ENCODE measurements around the gene ZFP92.
A peak's percentile ranks its signal among the peaks of the same experiment; 100 is the strongest.
"Not testable (repeated sequence)": the region's sequence is repeated elsewhere in the genome, so short reads cannot be mapped to it uniquely, and the experiment has no call there.

The ZFP92 gene

GRCh38 chrX:153411255-153411987 is at the start of gene ZFP92:
Gene ZFP92, plus strand, starts transcription at chrX:153411472. Its CDS starts 6,851 bp downstream, at chrX:153418323.
- no peak for DNase-seq (ENCODE audit: low spot score)

GRCh38 chrX:153361781-153362397 is 49.4 kb upstream of the ZFP92 start:
- no peak for DNase-seq (ENCODE audit: low spot score)

GRCh38 chrX:153365670-153366069 is 45.6 kb upstream of the ZFP92 start:
- DNase-seq (ENCODE audit: low spot score) = no peak

- no peak for DNase-seq (ENCODE audit: low spot score)
Observed at GRCh38 chrX:153366119-153366518, 45.2 kb upstream of the ZFP92 start.

GRCh38 chrX:153366878-153367538 is 44.3 kb upstream of the ZFP92 start:
- DNase-seq (ENCODE audit: low spot score) = no peak

GRCh38 chrX:153370293-153371055 is 40.8 kb upstream of the ZFP92 start:
- DNase-seq (ENCODE audit: low spot score) = no peak

GRCh38 chrX:153371256-153371655 is 40.0 kb upstream of the ZFP92 start:
- DNase-seq (ENCODE audit: low spot score) = no peak

GRCh38 chrX:153372949-153373348 is 38.3 kb upstream of the ZFP92 start:
- DNase-seq (ENCODE audit: low spot score) = no peak

- no peak for DNase-seq (ENCODE audit: low spot score)
Observed at GRCh38 chrX:153374426-153374825, 36.8 kb upstream of the ZFP92 start.

GRCh38 chrX:153375571-153375970 is 35.7 kb upstream of the ZFP92 start:
- DNase-seq (ENCODE audit: low spot score) = no peak

- DNase-seq (ENCODE audit: low spot score) = no peak
Observed at GRCh38 chrX:153377727-153378126, 33.5 kb upstream of the ZFP92 start.

GRCh38 chrX:153378607-153379006 is 32.7 kb upstream of the ZFP92 start:
- DNase-seq (ENCODE audit: low spot score) = no peak

- DNase-seq (ENCODE audit: low spot score) = no peak
Observed at GRCh38 chrX:153379508-153379907, 31.8 kb upstream of the ZFP92 start.

GRCh38 chrX:153379971-153380581 is 31.2 kb upstream of the ZFP92 start:
- DNase-seq (ENCODE audit: low spot score) = no peak

- no peak for DNase-seq (ENCODE audit: low spot score)
Observed at GRCh38 chrX:153380691-153381090, 30.6 kb upstream of the ZFP92 start.

- DNase-seq (ENCODE audit: low spot score) = peak; percentile 49
Observed at GRCh38 chrX:153381684-153382532, 29.4 kb upstream of the ZFP92 start.

GRCh38 chrX:153382563-153383482 is 28.4 kb upstream of the ZFP92 start:
- no peak for DNase-seq (ENCODE audit: low spot score)

GRCh38 chrX:153384390-153384789 is 26.9 kb upstream of the ZFP92 start:
- DNase-seq (ENCODE audit: low spot score) = no peak

GRCh38 chrX:153384973-153385372 is 26.3 kb upstream of the ZFP92 start:
- DNase-seq (ENCODE audit: low spot score) = not testable (repeated sequence)

- no peak for DNase-seq (ENCODE audit: low spot score)
Observed at GRCh38 chrX:153386097-153386496, 25.2 kb upstream of the ZFP92 start.
